ENCODE results near the gene SLC1A3. TPM values are rescaled to one million over a fixed set of nuclear protein-coding genes. Genes with fewer than 3 reads are reported as not detected.
A peak's percentile ranks its signal among the peaks of the same experiment; 100 is the strongest.

Gene SLC1A3
- total and polyA plus RNA-seq, 10 of the 15 experiments (the other 5 are each of a cell fraction or from before 2014, with no cell fraction given): 0.23 to 4.4 (median 3.3) TPM

DNA sequence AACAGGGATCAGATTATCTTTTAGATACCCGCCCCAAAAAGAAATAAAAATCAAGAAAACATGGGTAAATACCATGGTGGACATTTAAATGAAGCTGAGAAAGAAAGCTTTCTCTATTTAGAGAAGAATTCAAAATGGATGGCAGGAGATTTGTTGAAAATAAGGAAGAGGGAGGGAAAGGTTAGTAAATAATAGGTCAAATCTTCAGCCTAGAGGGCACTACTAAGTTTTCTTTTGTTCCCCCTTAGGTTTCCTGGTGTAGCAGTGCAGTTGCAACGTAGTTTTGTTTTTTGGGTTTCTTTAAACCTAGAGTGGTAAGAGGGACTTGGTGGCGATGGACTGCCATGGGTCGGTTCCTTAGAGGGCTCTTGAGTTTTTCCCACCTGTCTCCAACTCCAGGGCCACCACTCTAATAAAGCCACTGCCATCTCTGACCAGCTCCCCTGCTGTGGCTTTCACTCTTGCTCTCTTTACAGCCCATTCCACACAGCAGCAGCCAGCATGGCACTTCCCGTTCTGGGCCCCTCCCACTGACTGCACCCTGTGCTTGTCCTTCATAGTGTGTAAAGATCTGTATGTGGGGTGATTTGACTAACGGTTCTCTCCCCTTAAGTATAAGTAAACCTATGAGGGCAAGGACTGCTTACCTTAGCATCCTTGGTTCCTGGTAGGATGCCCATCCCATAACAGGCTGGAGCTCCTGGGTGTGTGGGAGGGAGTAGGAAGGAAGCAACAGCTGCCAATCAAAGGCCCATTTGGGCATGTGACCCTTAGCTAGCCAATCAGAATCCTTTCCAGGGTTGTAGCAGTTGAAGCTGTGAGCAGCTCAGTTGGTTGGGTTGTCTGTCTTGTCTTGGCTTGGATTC, 118.3 kb downstream of the SLC1A3 start (continued):
- TF ChIP-seq NR2C1 (IDR thresholded peaks at IDR 0.05): no peak
- no peak for TF ChIP-seq BCL11A (IDR thresholded peaks at IDR 0.05; ENCODE audit: low read depth, low read length)
- peak; percentile 9; the same call in 1 of the 2 replicates for TF ChIP-seq ZNF207 (IDR thresholded peaks at IDR 0.05; ENCODE audit: borderline replicate concordance)
- TF ChIP-seq, protein P1, sequence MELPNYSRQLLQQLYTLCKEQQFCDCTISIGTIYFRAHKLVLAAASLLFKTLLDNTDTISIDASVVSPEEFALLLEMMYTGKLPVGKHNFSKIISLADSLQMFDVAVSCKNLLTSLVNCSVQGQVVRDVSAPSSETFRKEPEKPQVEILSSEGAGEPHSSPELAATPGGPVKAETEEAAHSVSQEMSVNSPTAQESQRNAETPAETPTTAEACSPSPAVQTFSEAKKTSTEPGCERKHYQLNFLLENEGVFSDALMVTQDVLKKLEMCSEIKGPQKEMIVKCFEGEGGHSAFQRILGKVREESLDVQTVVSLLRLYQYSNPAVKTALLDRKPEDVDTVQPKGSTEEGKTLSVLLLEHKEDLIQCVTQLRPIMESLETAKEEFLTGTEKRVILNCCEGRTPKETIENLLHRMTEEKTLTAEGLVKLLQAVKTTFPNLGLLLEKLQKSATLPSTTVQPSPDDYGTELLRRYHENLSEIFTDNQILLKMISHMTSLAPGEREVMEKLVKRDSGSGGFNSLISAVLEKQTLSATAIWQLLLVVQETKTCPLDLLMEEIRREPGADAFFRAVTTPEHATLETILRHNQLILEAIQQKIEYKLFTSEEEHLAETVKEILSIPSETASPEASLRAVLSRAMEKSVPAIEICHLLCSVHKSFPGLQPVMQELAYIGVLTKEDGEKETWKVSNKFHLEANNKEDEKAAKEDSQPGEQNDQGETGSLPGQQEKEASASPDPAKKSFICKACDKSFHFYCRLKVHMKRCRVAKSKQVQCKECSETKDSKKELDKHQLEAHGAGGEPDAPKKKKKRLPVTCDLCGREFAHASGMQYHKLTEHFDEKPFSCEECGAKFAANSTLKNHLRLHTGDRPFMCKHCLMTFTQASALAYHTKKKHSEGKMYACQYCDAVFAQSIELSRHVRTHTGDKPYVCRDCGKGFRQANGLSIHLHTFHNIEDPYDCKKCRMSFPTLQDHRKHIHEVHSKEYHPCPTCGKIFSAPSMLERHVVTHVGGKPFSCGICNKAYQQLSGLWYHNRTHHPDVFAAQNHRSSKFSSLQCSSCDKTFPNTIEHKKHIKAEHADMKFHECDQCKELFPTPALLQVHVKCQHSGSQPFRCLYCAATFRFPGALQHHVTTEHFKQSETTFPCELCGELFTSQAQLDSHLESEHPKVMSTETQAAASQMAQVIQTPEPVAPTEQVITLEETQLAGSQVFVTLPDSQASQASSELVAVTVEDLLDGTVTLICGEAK (IDR thresholded peaks at IDR 0.05; ENCODE audit: borderline replicate concordance): no peak; the same call in 1 of the 2 replicates
- TF ChIP-seq TCF12 (IDR thresholded peaks at IDR 0.05; ENCODE audit: low read depth, low read length): no peak
- no peak for TF ChIP-seq TCF3 (IDR thresholded peaks at IDR 0.05; ENCODE audit: borderline replicate concordance, insufficient read depth, low read depth, low read length)
- TF ChIP-seq EP300 (IDR thresholded peaks at IDR 0.05; ENCODE audit: borderline replicate concordance in 1 of 2, control insufficient read depth in 1 of 2, low read depth in 2 of 2, low read length in 2 of 2): no peak
- no peak for TF ChIP-seq SP1 (IDR thresholded peaks at IDR 0.05; ENCODE audit: low read depth, low read length)
- peak; percentile 68; the same call in 1 of the 2 replicates for TF ChIP-seq GATAD2B (conservative IDR thresholded peaks at IDR 0.05; ENCODE audit: low read depth)
- TF ChIP-seq SMC3 (IDR thresholded peaks at IDR 0.05; ENCODE audit: borderline replicate concordance, low read length): no peak
- TF ChIP-seq, protein P2, sequence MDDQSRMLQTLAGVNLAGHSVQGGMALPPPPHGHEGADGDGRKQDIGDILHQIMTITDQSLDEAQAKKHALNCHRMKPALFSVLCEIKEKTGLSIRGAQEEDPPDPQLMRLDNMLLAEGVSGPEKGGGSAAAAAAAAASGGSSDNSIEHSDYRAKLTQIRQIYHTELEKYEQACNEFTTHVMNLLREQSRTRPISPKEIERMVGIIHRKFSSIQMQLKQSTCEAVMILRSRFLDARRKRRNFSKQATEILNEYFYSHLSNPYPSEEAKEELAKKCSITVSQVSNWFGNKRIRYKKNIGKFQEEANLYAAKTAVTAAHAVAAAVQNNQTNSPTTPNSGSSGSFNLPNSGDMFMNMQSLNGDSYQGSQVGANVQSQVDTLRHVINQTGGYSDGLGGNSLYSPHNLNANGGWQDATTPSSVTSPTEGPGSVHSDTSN (IDR thresholded peaks at IDR 0.05; ENCODE audit: insufficient replicate concordance, low read depth, low read length): peak; percentile 96
- TF ChIP-seq MLLT1 (IDR thresholded peaks at IDR 0.05): no peak; the same call in none of the 2 replicates
- TF ChIP-seq, protein P3, sequence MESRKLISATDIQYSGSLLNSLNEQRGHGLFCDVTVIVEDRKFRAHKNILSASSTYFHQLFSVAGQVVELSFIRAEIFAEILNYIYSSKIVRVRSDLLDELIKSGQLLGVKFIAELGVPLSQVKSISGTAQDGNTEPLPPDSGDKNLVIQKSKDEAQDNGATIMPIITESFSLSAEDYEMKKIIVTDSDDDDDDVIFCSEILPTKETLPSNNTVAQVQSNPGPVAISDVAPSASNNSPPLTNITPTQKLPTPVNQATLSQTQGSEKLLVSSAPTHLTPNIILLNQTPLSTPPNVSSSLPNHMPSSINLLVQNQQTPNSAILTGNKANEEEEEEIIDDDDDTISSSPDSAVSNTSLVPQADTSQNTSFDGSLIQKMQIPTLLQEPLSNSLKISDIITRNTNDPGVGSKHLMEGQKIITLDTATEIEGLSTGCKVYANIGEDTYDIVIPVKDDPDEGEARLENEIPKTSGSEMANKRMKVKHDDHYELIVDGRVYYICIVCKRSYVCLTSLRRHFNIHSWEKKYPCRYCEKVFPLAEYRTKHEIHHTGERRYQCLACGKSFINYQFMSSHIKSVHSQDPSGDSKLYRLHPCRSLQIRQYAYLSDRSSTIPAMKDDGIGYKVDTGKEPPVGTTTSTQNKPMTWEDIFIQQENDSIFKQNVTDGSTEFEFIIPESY (IDR thresholded peaks at IDR 0.05): no peak
- no peak for TF ChIP-seq REST (IDR thresholded peaks at IDR 0.05; ENCODE audit: low read depth, low read length)
- no peak for TF ChIP-seq RFX5 (IDR thresholded peaks at IDR 0.05; ENCODE audit: low read depth, low read length)
